Measurements from ENCODE around the gene JUNB.

Gene JUNB

GRCh38 chr19:12774588-12775555 is 16.4 kb upstream of the JUNB start, which contains the start of gene HOOK2:
Gene HOOK2 (minus strand): TSS chr19:12775552. CDS start chr19:12775449, 103 bp downstream.
- no peak for DNase-seq

- DNase-seq: peak; percentile 79 to 86
Observed at GRCh38 chr19:12777217-12778016, 13.9 kb upstream of the JUNB start.

GRCh38 chr19:12778017-12778904 is 13.0 kb upstream of the JUNB start:
- DNase-seq: peak in 1 of 2 donors; percentile 42

- DNase-seq: no peak
Observed at GRCh38 chr19:12778905-12779161, 12.5 kb upstream of the JUNB start.

- DNase-seq: no peak
Observed at GRCh38 chr19:12779162-12779993, 11.9 kb upstream of the JUNB start.

- no peak for DNase-seq
Observed at GRCh38 chr19:12782174-12782423, 9.2 kb upstream of the JUNB start.

- DNase-seq: peak; percentile 94 to 95
Observed at GRCh38 chr19:12782424-12783290, 8.6 kb upstream of the JUNB start.

- DNase-seq: no peak
Observed at GRCh38 chr19:12783291-12783848, 7.9 kb upstream of the JUNB start.

- DNase-seq: no peak
Observed at GRCh38 chr19:12783849-12784393, 7.4 kb upstream of the JUNB start.

- no peak for DNase-seq
Observed at GRCh38 chr19:12784394-12784870, 6.9 kb upstream of the JUNB start.

- DNase-seq: no peak
Observed at GRCh38 chr19:12784871-12785430, 6.3 kb upstream of the JUNB start.

GRCh38 chr19:12785431-12786031 is 5.8 kb upstream of the JUNB start:
- DNase-seq: no peak

- DNase-seq: no peak
Observed at GRCh38 chr19:12786141-12786870, 5.0 kb upstream of the JUNB start.

GRCh38 chr19:12786952-12787351 is 4.3 kb upstream of the JUNB start:
- DNase-seq: no peak

GRCh38 chr19:12787458-12787857 is 3.8 kb upstream of the JUNB start:
- no peak for DNase-seq

GRCh38 chr19:12788042-12788681 is 3.1 kb upstream of the JUNB start:
- DNase-seq: no peak

- peak in 1 of 2 donors; percentile 39 for DNase-seq
Observed at GRCh38 chr19:12788682-12789097, 2.6 kb upstream of the JUNB start.
